Neural cell (in vitro differentiated cells): ENCODE measurements around the gene MAST4. TPM values are rescaled to one million over a fixed set of nuclear protein-coding genes. Genes with fewer than 3 reads are reported as not detected.

Source experiments
- H2AFZ ChIP-seq: fragments of 200-600, 300-800 bp; sonication (generic), shearing (Covaris generic); 2 replicates; pipeline ENCODE4 v1.6.0; 2014; ENCODE audit warnings: low read depth, mild to moderate bottlenecking, antibody characterized with exemption, low read length, moderate library complexity
- H3F3A ChIP-seq: fragments of 200-600 bp; shearing (Covaris generic); 2 replicates; pipeline ENCODE4 v1.6.1; 2016; ENCODE audit warnings: mild to moderate bottlenecking, moderate library complexity, mixed read lengths, antibody characterized with exemption, low read length; ENCODE audit not compliant: insufficient read depth, poor library complexity, severe bottlenecking
- H3K27ac ChIP-seq: fragments of 200-600, 300-800 bp; sonication (generic), shearing (Covaris generic); 2 replicates; pipeline ENCODE4 v1.5.1; 2014; ENCODE audit warnings: mild to moderate bottlenecking, low read length, moderate library complexity
- H3K27me3 ChIP-seq: fragments of 300-800, 200-600 bp; sonication (generic), shearing (Covaris generic); 2 replicates; pipeline ENCODE4 v1.6.0; 2014; ENCODE audit warnings: mild to moderate bottlenecking, low read depth, low read length, moderate library complexity; ENCODE audit not compliant: insufficient read depth
- H3K36me3 ChIP-seq: fragments of 300-800, 200-600 bp; sonication (generic), shearing (Covaris generic); 2 replicates; pipeline ENCODE4 v1.5.1; 2014; ENCODE audit warnings: mild to moderate bottlenecking, antibody characterized with exemption, low read length, moderate library complexity; ENCODE audit not compliant: insufficient read depth
- H3K4me2 ChIP-seq: fragments of 300-800, 200-600 bp; sonication (generic), shearing (Covaris generic); 2 replicates; pipeline ENCODE4 v1.6.0; 2014; ENCODE audit warnings: mild to moderate bottlenecking, low read length
- H3K4me3 ChIP-seq: fragments of 300-800, 200-600 bp; sonication (generic), shearing (Covaris generic); 2 replicates; pipeline ENCODE4 v1.5.1; 2014; ENCODE audit warnings: mild to moderate bottlenecking, low read length, moderate library complexity
- H3K79me2 ChIP-seq: fragments of 200-600 bp; shearing (Covaris generic); replicated peaks from 2 replicates; pipeline ENCODE4 v1.6.0; 2014; ENCODE audit warnings: mild to moderate bottlenecking, low read length, moderate library complexity; ENCODE audit not compliant: insufficient read depth
- H3K9ac ChIP-seq: fragments of 300-800, 200-600 bp; sonication (generic), shearing (Covaris generic); 2 replicates; pipeline ENCODE4 v1.6.1; 2016; ENCODE audit warnings: mild to moderate bottlenecking, low read length, mixed read lengths
- H3K9me2 ChIP-seq: fragments of 200-600 bp; shearing (Covaris generic); 2 replicates; pipeline ENCODE4 v1.6.1; 2016; ENCODE audit warnings: mild to moderate bottlenecking, low read length, mixed read lengths; ENCODE audit not compliant: insufficient read depth
- H3K9me3 ChIP-seq: fragments of 200-600, 300-800 bp; sonication (generic), shearing (Covaris generic); 2 replicates; pipeline ENCODE4 v1.6.1; 2016; ENCODE audit warnings: mild to moderate bottlenecking, mixed run types, low read length, moderate library complexity, mixed read lengths
- H4K20me1 ChIP-seq: fragments of 200-600 bp; shearing (Covaris generic); 2 replicates; pipeline ENCODE4 v1.6.1; 2016; ENCODE audit warnings: mild to moderate bottlenecking, mixed run types; ENCODE audit not compliant: insufficient read depth
- CTCF ChIP-seq: fragments of 450-650 bp; IDR thresholded peaks from 2 replicates; pipeline ENCODE4 v1.5.1; 2014; ENCODE audit warnings: antibody characterized with exemption, mild to moderate bottlenecking, moderate library complexity; ENCODE audit not compliant: poor library complexity, severe bottlenecking
- EP300 ChIP-seq: fragments of 450-650 bp; conservative IDR thresholded peaks from 2 replicates; pipeline ENCODE4 v1.6.1; 2014; ENCODE audit warnings: antibody characterized with exemption, mild to moderate bottlenecking, moderate library complexity; ENCODE audit not compliant: poor library complexity, severe bottlenecking
- EZH2 ChIP-seq: fragments of 200-600, 300-800 bp; shearing (Covaris generic), sonication (generic); IDR thresholded peaks from 2 replicates; pipeline ENCODE4 v1.6.1; 2014; ENCODE audit warnings: antibody characterized with exemption, low read length, borderline replicate concordance, mild to moderate bottlenecking; ENCODE audit not compliant: insufficient read depth, poor library complexity, severe bottlenecking
- MXI1 ChIP-seq: fragments of 450-650 bp; conservative IDR thresholded peaks from 2 replicates; pipeline ENCODE4 v1.6.1; 2014; ENCODE audit warnings: antibody characterized with exemption, mild to moderate bottlenecking; ENCODE audit not compliant: poor library complexity, severe bottlenecking
- POLR2AphosphoS5 ChIP-seq: IDR thresholded peaks from 2 replicates; pipeline ENCODE4 v1.6.1; 2012
- RAD21 ChIP-seq: fragments of 450-650 bp; conservative IDR thresholded peaks from 2 replicates; pipeline ENCODE4 v1.6.1; 2014; ENCODE audit warnings: antibody characterized with exemption, mild to moderate bottlenecking, moderate library complexity
- REST ChIP-seq: IDR thresholded peaks from 2 replicates; pipeline ENCODE4 v1.6.1; 2012; ENCODE audit warnings: borderline replicate concordance
- SMC3 ChIP-seq: fragments of 450-650 bp; conservative IDR thresholded peaks from 2 replicates; pipeline ENCODE4 v1.6.1; 2014; ENCODE audit warnings: antibody characterized with exemption, mild to moderate bottlenecking, moderate library complexity; ENCODE audit not compliant: poor library complexity
- TAF1 ChIP-seq: IDR thresholded peaks from 2 replicates; pipeline ENCODE4 v1.6.1; 2012; ENCODE audit warnings: low read depth
- polyA plus RNA-seq: library from polyadenylated mRNA; depleted of rRNA; stranded (reverse); fragments of >200 nt; gene quantifications from 2 replicates; pipeline ENCODE4 v1.2.3, GENCODE V29; 2014

The MAST4 gene
- polyA plus RNA-seq, 1 donor from 2014 or later, result 2.3 TPM

GRCh38 chr5:67030289-67031056 is 434.3 kb downstream of the MAST4 start:
- no peak for TF ChIP-seq EP300
- TF ChIP-seq EZH2, result no peak
- no peak for TF ChIP-seq SMC3
- TF ChIP-seq REST, result no peak
- no peak for TF ChIP-seq TAF1
- TF ChIP-seq POLR2AphosphoS5, result no peak
- TF ChIP-seq RAD21, result no peak
- no peak for TF ChIP-seq MXI1
- no peak for TF ChIP-seq CTCF
- Histone ChIP-seq H4K20me1 (no peaks in the 10 kb centered on the region), H3K9me2 (no peaks in the 10 kb centered on the region), H3K27ac (no peak overlapping the region), H3K79me2 (no peaks in the 10 kb centered on the region), H2AFZ (no peak overlapping the region), H3K27me3 (no peaks in the 10 kb centered on the region), H3K4me2 (no peak overlapping the region), H3K36me3 (no peaks in the 10 kb centered on the region), H3F3A (no peaks in the 10 kb centered on the region), H3K4me3 (no peak overlapping the region), H3K9ac (no peak overlapping the region), H3K9me3 (no peaks in the 10 kb centered on the region)

- Histone ChIP-seq H4K20me1 (no peaks in the 10 kb centered on the region), H2AFZ (no peak overlapping the region), H3K27me3 (no peaks in the 10 kb centered on the region), H3K79me2 (no peaks in the 10 kb centered on the region), H3K9me3 (no peaks in the 10 kb centered on the region), H3K9me2 (no peaks in the 10 kb centered on the region), H3K4me2 (no peak overlapping the region), H3K9ac (no peak overlapping the region), H3K36me3 (no peaks in the 10 kb centered on the region), H3K4me3 (no peak overlapping the region), H3F3A (no peaks in the 10 kb centered on the region), H3K27ac (no peak overlapping the region)
- no peak for TF ChIP-seq EP300
- TF ChIP-seq MXI1, result no peak
- TF ChIP-seq RAD21, result no peak
- TF ChIP-seq EZH2, result no peak
- no peak for TF ChIP-seq REST
- TF ChIP-seq SMC3, result no peak
- TF ChIP-seq TAF1, result no peak
- TF ChIP-seq POLR2AphosphoS5, result no peak
- no peak for TF ChIP-seq CTCF
These were observed 434.9 kb downstream of the MAST4 start for GRCh38 chr5:67031057-67031443.
